Islet of Langerhans (tissue), 1 donor: ENCODE measurements around the gene MT1H.

Experiments
- FAIRE-seq: peaks from one replicate; lab custom pipeline; 2011; peaks lifted over from hg19 to GRCh38; lab: Jason Lieb, UNC

The MT1H gene

GRCh38 chr16:56636616-56637413 lies 32.8 kb upstream of the MT1H start:
- no peak for FAIRE-seq

GRCh38 chr16:56637814-56638750 lies 31.5 kb upstream of the MT1H start, which contains the start of gene MT1A:
Gene MT1A, plus strand, starts transcription at chr16:56638666. Its CDS starts 73 bp downstream, at chr16:56638739.
- no peak for FAIRE-seq

GRCh38 chr16:56639045-56639444 lies 30.6 kb upstream of the MT1H start:
- FAIRE-seq, result no peak

GRCh38 chr16:56640076-56640475 lies 29.5 kb upstream of the MT1H start:
- no peak for FAIRE-seq

- FAIRE-seq, result no peak
These were observed 28.4 kb upstream of the MT1H start for GRCh38 chr16:56641166-56641565.

- FAIRE-seq, result no peak
These were observed 26.4 kb upstream of the MT1H start for GRCh38 chr16:56643080-56643778.

GRCh38 chr16:56643833-56644232 lies 25.8 kb upstream of the MT1H start:
- FAIRE-seq, result no peak

- FAIRE-seq, result no peak
These were observed 24.3 kb upstream of the MT1H start for GRCh38 chr16:56645311-56645710.

GRCh38 chr16:56645838-56646237 lies 23.8 kb upstream of the MT1H start:
- no peak for FAIRE-seq

GRCh38 chr16:56647641-56648431 lies 21.8 kb upstream of the MT1H start:
- FAIRE-seq, result no peak

- FAIRE-seq, result no peak
These were observed 20.3 kb upstream of the MT1H start for GRCh38 chr16:56649271-56649670.

GRCh38 chr16:56649820-56650219 lies 19.8 kb upstream of the MT1H start:
- FAIRE-seq, result no peak

- FAIRE-seq, result no peak
These were observed 18.0 kb upstream of the MT1H start, which contains the start of gene MT1B for GRCh38 chr16:56651586-56651985. Gene MT1B, plus strand, starts transcription at chr16:56651886. Its CDS starts 68 bp downstream, at chr16:56651954.

GRCh38 chr16:56652600-56652999 lies 17.0 kb upstream of the MT1H start:
- FAIRE-seq, result no peak

GRCh38 chr16:56653218-56653617 lies 16.4 kb upstream of the MT1H start:
- no peak for FAIRE-seq

- FAIRE-seq, result no peak
These were observed 11.9 kb upstream of the MT1H start, which contains the start of gene MT1F for GRCh38 chr16:56657555-56658326. Gene MT1F, plus strand, starts transcription at chr16:56657959. Its CDS starts 100 bp downstream, at chr16:56658059.

- no peak for FAIRE-seq
These were observed 11.2 kb upstream of the MT1H start for GRCh38 chr16:56658327-56658875.

GRCh38 chr16:56662357-56663354 lies 7.0 kb upstream of the MT1H start:
- FAIRE-seq, result no peak

- FAIRE-seq, result no peak
These were observed 5.1 kb upstream of the MT1H start for GRCh38 chr16:56664506-56664905.
